ENCODE results near the gene ADAMTSL1.

- TF ChIP-seq CTCF (IDR thresholded peaks at IDR 0.05; ENCODE audit: extremely low read depth in 1 of 2, insufficient read depth in 1 of 2, low read depth in 1 of 2, low read length in 2 of 2) (no peak), POLR2A (IDR thresholded peaks at IDR 0.05; ENCODE audit: low read depth, low read length) (no peak), EZH2 (IDR thresholded peaks at IDR 0.05; ENCODE audit: borderline replicate concordance, low read depth, low read length, severe bottlenecking) (no peak), FOS (IDR thresholded peaks at IDR 0.05; ENCODE audit: borderline replicate concordance, insufficient read depth, low read length) (no peak), JUN (IDR thresholded peaks at IDR 0.05; ENCODE audit: borderline replicate concordance, insufficient read depth, insufficient read length, low read depth) (no peak), MYC (IDR thresholded peaks at IDR 0.05; ENCODE audit: low read depth, low read length) (no peak)
Observed at GRCh38 chr9:18479405-18479804, 5.5 kb downstream of the ADAMTSL1 start.
